ENCODE measurements around the gene RASSF10. TPM values are rescaled to one million over a fixed set of nuclear protein-coding genes. Genes with fewer than 3 reads are reported as not detected.

Gene RASSF10
- polyA plus RNA-seq, 1 of the 3 experiments (the other 2 are of a cell fraction) = not detected

GRCh38 chr11:13053255-13053917 lies 44.3 kb downstream of the RASSF10 start:
- H3K4me1 ChIP-seq (ENCODE audit: control insufficient read depth in 1 of 2, insufficient read depth in 2 of 2, low read depth in 1 of 2, low read length in 1 of 2) = no peaks in the 10 kb centered on the region; a peak in 1 of 4 replicates
- no peak overlapping the region for H3K9ac ChIP-seq
- H3K9me2 ChIP-seq = no peaks in the 10 kb centered on the region
- no peaks in the 10 kb centered on the region for H4K20me1 ChIP-seq (ENCODE audit: insufficient read depth)
- peaks cover 8% of the 10 kb centered on the region; the same call in 1 of the 2 replicates for H3K27me3 ChIP-seq (ENCODE audit: insufficient read depth)
- no peaks in the 10 kb centered on the region for H3K9me3 ChIP-seq
- H3K79me2 ChIP-seq (ENCODE audit: insufficient read depth) = no peaks in the 10 kb centered on the region
- H3F3A ChIP-seq (replicated peaks; ENCODE audit: insufficient read depth) = no peaks in the 10 kb centered on the region
- WGBS (ENCODE audit: low lambda C conversion rate) = 46% methylated on average over 6 of the region's 6 CpGs
- no peak overlapping the region for H3K4me2 ChIP-seq
- no peak overlapping the region for H3K27ac ChIP-seq (ENCODE audit: low read depth in 2 of 2, low read length in 1 of 2)
- H2AFZ ChIP-seq (ENCODE audit: low read depth) = no peak overlapping the region
- no peaks in the 10 kb centered on the region for H3K36me3 ChIP-seq (replicated peaks in 1 of 2; ENCODE audit: control insufficient read depth in 1 of 2, insufficient read depth in 2 of 2, low read length in 1 of 2)
- no peak for TF ChIP-seq JUND (IDR thresholded peaks at IDR 0.05)
- TF ChIP-seq, protein P1, sequence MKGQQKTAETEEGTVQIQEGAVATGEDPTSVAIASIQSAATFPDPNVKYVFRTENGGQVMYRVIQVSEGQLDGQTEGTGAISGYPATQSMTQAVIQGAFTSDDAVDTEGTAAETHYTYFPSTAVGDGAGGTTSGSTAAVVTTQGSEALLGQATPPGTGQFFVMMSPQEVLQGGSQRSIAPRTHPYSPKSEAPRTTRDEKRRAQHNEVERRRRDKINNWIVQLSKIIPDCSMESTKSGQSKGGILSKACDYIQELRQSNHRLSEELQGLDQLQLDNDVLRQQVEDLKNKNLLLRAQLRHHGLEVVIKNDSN (IDR thresholded peaks at IDR 0.05; ENCODE audit: borderline replicate concordance, low read depth) = peak; percentile 63; the same call in 1 of the 2 replicates
- TF ChIP-seq, protein P2, sequence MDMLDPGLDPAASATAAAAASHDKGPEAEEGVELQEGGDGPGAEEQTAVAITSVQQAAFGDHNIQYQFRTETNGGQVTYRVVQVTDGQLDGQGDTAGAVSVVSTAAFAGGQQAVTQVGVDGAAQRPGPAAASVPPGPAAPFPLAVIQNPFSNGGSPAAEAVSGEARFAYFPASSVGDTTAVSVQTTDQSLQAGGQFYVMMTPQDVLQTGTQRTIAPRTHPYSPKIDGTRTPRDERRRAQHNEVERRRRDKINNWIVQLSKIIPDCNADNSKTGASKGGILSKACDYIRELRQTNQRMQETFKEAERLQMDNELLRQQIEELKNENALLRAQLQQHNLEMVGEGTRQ (IDR thresholded peaks at IDR 0.05; ENCODE audit: borderline replicate concordance, low read depth, low read length) = no peak
- DNase-seq = no peak
- POLR2A ChIA-PET = no interaction called here
- CTCF ChIA-PET = no interaction called here
- H3K4me3 ChIP-seq (ENCODE audit: low read depth in 2 of 2, low read length in 1 of 2) = no peak overlapping the region

DNA sequence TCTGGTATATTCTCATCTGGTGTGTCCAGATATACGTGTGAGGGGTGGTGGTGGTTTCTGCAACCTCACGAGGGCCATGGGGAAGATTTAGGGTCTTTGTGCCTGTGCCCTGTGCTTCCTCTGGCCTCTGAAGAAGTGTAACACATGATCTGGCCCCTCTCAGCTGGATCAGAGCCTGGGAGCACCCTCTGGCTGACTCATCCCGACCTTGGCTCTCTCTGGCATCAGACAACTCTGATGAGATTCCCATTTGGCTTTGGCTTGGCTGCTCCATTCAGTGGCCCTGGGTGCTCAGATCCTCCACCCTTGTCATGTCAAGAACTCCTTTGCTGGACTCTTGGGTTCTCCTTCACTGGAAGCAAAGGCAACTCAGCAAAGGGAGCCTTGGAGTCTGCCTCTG lies 45.2 kb downstream of the RASSF10 start:
- CTCF ChIA-PET = no interaction called here
- POLR2A ChIA-PET = no interaction called here
- TF ChIP-seq MXI1 (IDR thresholded peaks at IDR 0.05; ENCODE audit: low read depth, low read length) (no peak), EZH2phosphoT487 (IDR thresholded peaks at IDR 0.05; ENCODE audit: borderline replicate concordance, low read depth) (no peak), RXRA (IDR thresholded peaks at IDR 0.05; ENCODE audit: borderline replicate concordance, low read depth) (no peak), ELF1 (IDR thresholded peaks at IDR 0.05) (no peak), FOXM1 (IDR thresholded peaks at IDR 0.05; ENCODE audit: low read depth) (no peak), TEAD4 (IDR thresholded peaks at IDR 0.05; ENCODE audit: borderline replicate concordance, insufficient read depth) (no peak), POLR2AphosphoS5 (IDR thresholded peaks at IDR 0.05; ENCODE audit: low read depth, low read length) (no peak), SMC3 (IDR thresholded peaks at IDR 0.05; ENCODE audit: low read depth, low read length) (no peak), TCF12 (IDR thresholded peaks at IDR 0.05) (no peak), YY1 (IDR thresholded peaks at IDR 0.05; ENCODE audit: low read depth) (no peak), RCOR1 (IDR thresholded peaks at IDR 0.05; ENCODE audit: low read length) (no peak), GABPA (IDR thresholded peaks at IDR 0.05; ENCODE audit: low read depth) (no peak)
- TF ChIP-seq, protein P1 (IDR thresholded peaks at IDR 0.05; ENCODE audit: borderline replicate concordance, low read depth) = no peak
- TF ChIP-seq, protein P3, sequence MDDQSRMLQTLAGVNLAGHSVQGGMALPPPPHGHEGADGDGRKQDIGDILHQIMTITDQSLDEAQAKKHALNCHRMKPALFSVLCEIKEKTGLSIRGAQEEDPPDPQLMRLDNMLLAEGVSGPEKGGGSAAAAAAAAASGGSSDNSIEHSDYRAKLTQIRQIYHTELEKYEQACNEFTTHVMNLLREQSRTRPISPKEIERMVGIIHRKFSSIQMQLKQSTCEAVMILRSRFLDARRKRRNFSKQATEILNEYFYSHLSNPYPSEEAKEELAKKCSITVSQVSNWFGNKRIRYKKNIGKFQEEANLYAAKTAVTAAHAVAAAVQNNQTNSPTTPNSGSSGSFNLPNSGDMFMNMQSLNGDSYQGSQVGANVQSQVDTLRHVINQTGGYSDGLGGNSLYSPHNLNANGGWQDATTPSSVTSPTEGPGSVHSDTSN (IDR thresholded peaks at IDR 0.05) = no peak
- Histone ChIP-seq H3K9me3 (no peaks in the 10 kb centered on the region), H3K27me3 (ENCODE audit: insufficient read depth) (peaks cover 8% of the 10 kb centered on the region; the same call in 1 of the 2 replicates), H3K4me1 (ENCODE audit: control insufficient read depth in 1 of 2, insufficient read depth in 2 of 2, low read depth in 1 of 2, low read length in 1 of 2) (no peaks in the 10 kb centered on the region; a peak in 1 of 4 replicates), H4K20me1 (ENCODE audit: insufficient read depth) (no peaks in the 10 kb centered on the region), H3K4me3 (ENCODE audit: low read depth in 2 of 2, low read length in 1 of 2) (no peak overlapping the region), H3F3A (replicated peaks; ENCODE audit: insufficient read depth) (no peaks in the 10 kb centered on the region), H3K4me2 (no peak overlapping the region), H3K9me2 (no peaks in the 10 kb centered on the region), H3K27ac (ENCODE audit: low read depth in 2 of 2, low read length in 1 of 2) (no peak overlapping the region), H3K36me3 (replicated peaks in 1 of 2; ENCODE audit: control insufficient read depth in 1 of 2, insufficient read depth in 2 of 2, low read length in 1 of 2) (no peaks in the 10 kb centered on the region), H2AFZ (ENCODE audit: low read depth) (no peak overlapping the region), H3K79me2 (ENCODE audit: insufficient read depth) (no peaks in the 10 kb centered on the region), H3K9ac (no peak overlapping the region)
- WGBS (ENCODE audit: low lambda C conversion rate) = 20% methylated on average over 3 of the region's 3 CpGs
- DNase-seq = no peak

All from SK-N-SH (cell line).